ENCODE results near the gene RBM33.

Gene RBM33

DNA sequence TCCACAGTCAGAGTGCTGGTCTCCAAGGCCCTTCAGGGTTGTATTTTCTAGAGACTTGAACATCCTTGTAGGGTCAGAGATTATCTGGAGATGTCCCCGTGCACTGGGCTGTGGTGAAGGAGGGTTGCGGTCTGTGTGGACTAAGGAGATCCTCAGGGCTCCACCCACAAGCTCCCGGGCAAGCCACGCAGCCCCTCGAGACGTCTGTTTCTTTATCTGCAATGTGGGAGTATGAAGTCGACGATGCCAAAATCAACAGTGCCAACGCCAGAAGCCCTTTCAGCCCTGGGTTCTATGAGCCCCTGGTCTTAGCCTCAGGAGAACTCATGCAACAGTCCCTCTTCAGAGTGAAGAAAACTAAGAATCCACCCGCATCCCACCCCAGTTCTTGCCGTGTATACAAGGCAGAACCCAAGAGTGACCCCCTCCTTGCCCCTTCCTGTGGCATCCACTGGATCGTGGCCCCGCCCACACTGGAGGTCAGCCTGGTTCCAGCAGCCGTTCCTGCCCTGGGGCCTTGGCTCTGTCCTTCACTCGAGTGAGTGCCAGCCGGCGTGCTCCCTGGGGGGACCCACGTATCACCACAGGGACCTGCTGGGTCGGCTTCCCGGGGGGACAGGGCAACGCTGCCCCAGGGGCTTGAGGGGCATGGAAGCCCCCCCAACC is 173.8 kb downstream of the RBM33 start:
- Histone ChIP-seq H3K4me1 (ENCODE audit: low read depth, poor library complexity, severe bottlenecking) (peaks cover 4% of the 10 kb centered on the region), H3K27me3 (ENCODE audit: insufficient read depth, low read depth) (peaks cover 3% of the 10 kb centered on the region; the same call in 1 of the 2 replicates), H3K27ac (no peak overlapping the region), H3K79me2 (ENCODE audit: insufficient read depth, low read depth) (no peaks in the 10 kb centered on the region), H3K9ac (no peak overlapping the region), H4K20me1 (ENCODE audit: insufficient read depth) (no peaks in the 10 kb centered on the region), H2AFZ (ENCODE audit: low read depth) (no peak overlapping the region), H3K4me3 (IDR thresholded peaks at IDR 0.05; ENCODE audit: insufficient read depth, low read depth, low read length) (no peak overlapping the region), H3K36me3 (ENCODE audit: insufficient read depth) (no peaks in the 10 kb centered on the region), H3K4me2 (no peak overlapping the region)
- TF ChIP-seq, protein P1, sequence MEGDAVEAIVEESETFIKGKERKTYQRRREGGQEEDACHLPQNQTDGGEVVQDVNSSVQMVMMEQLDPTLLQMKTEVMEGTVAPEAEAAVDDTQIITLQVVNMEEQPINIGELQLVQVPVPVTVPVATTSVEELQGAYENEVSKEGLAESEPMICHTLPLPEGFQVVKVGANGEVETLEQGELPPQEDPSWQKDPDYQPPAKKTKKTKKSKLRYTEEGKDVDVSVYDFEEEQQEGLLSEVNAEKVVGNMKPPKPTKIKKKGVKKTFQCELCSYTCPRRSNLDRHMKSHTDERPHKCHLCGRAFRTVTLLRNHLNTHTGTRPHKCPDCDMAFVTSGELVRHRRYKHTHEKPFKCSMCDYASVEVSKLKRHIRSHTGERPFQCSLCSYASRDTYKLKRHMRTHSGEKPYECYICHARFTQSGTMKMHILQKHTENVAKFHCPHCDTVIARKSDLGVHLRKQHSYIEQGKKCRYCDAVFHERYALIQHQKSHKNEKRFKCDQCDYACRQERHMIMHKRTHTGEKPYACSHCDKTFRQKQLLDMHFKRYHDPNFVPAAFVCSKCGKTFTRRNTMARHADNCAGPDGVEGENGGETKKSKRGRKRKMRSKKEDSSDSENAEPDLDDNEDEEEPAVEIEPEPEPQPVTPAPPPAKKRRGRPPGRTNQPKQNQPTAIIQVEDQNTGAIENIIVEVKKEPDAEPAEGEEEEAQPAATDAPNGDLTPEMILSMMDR (conservative IDR thresholded peaks at IDR 0.05; ENCODE audit: low read depth, low read length), result no peak

DNA sequence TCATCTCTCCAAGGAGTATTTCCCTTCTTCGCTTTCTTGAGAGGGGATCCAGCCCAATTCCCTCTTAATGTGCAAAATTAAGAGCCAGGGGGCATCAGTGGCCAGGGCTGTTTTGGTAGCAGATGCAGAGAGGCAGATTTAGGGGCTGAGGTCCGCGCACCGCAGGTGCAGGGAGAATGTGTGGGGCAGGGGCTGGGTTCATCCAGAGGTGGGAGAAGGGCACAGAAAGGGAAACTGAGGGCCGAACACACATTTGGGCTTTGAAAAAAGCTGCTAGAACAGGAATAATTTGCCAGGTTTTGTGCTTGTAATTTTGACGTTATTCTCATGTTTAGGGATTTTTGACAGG is 174.3 kb downstream of the RBM33 start:
- no peak overlapping the region for H3K4me3 ChIP-seq (IDR thresholded peaks at IDR 0.05; ENCODE audit: insufficient read depth, low read depth, low read length)
- no peak overlapping the region for H3K9ac ChIP-seq
- H3K4me2 ChIP-seq, result no peak overlapping the region
- peaks cover 4% of the 10 kb centered on the region for H3K4me1 ChIP-seq (ENCODE audit: low read depth, poor library complexity, severe bottlenecking)
- H2AFZ ChIP-seq (ENCODE audit: low read depth), result no peak overlapping the region
- H4K20me1 ChIP-seq (ENCODE audit: insufficient read depth), result no peaks in the 10 kb centered on the region
- H3K27me3 ChIP-seq (ENCODE audit: insufficient read depth, low read depth), result no peaks in the 10 kb centered on the region; the same call in 1 of the 2 replicates
- TF ChIP-seq, protein P1 (conservative IDR thresholded peaks at IDR 0.05; ENCODE audit: low read depth, low read length), result no peak
- no peak overlapping the region for H3K27ac ChIP-seq
- H3K36me3 ChIP-seq (ENCODE audit: insufficient read depth), result no peaks in the 10 kb centered on the region
- H3K79me2 ChIP-seq (ENCODE audit: insufficient read depth, low read depth), result no peaks in the 10 kb centered on the region

DNA sequence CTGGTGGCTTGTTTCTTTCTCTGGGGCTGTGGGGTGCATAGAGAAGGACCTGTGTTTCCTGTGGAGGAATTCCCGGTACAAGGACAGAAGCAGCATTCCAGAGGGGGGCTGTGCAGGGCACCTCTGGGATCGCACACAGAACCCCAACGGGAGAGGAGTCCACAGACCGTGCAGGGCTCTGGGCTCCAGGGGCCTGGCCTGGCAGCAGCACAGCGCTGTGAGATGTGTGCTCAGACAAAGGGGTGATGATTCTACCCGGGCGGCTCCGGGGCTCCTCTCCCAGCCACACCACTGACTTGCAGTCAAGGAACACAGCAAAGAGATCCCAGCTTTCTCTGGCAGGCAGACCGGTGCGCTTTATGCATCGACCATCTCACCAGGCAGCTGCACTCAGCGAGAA is 174.7 kb downstream of the RBM33 start:
- no peak overlapping the region for H3K9ac ChIP-seq
- H3K27me3 ChIP-seq (ENCODE audit: insufficient read depth, low read depth), result no peaks in the 10 kb centered on the region; the same call in 1 of the 2 replicates
- H3K4me1 ChIP-seq (ENCODE audit: low read depth, poor library complexity, severe bottlenecking), result peaks cover 4% of the 10 kb centered on the region
- TF ChIP-seq, protein P1 (conservative IDR thresholded peaks at IDR 0.05; ENCODE audit: low read depth, low read length), result no peak
- no peak overlapping the region for H3K4me3 ChIP-seq (IDR thresholded peaks at IDR 0.05; ENCODE audit: insufficient read depth, low read depth, low read length)
- H3K27ac ChIP-seq, result no peak overlapping the region
- no peaks in the 10 kb centered on the region for H3K79me2 ChIP-seq (ENCODE audit: insufficient read depth, low read depth)
- no peak overlapping the region for H2AFZ ChIP-seq (ENCODE audit: low read depth)
- H4K20me1 ChIP-seq (ENCODE audit: insufficient read depth), result no peaks in the 10 kb centered on the region
- H3K36me3 ChIP-seq (ENCODE audit: insufficient read depth), result no peaks in the 10 kb centered on the region
- H3K4me2 ChIP-seq, result no peak overlapping the region

DNA sequence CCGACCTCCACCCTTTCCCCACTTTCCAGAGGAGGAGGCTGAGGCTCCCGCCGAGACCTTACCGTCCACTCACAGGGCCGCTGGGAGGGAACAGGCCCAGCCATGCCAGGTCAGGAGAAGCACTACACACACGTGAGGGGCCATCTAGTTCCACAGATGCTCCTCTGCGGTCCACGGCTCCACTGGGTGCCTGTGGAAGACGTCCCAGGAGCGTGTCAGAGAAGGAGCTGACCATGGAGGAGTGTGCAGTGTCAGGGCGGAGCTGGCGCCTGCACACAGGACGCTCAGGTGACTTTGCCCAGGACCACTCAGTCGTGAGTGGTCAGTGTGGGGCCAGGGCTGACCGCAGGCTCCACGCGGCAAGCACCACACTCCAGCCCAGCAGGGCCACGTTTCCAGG is 175.8 kb downstream of the RBM33 start:
- TF ChIP-seq, protein P1 (conservative IDR thresholded peaks at IDR 0.05; ENCODE audit: low read depth, low read length), result no peak
- Histone ChIP-seq H3K27me3 (ENCODE audit: insufficient read depth, low read depth) (no peaks in the 10 kb centered on the region; the same call in 1 of the 2 replicates), H2AFZ (ENCODE audit: low read depth) (no peak overlapping the region)

More for the DNA sequence above, 175.8 kb downstream of the RBM33 start:
- Histone ChIP-seq H3K79me2 (ENCODE audit: insufficient read depth, low read depth) (no peaks in the 10 kb centered on the region), H3K4me2 (no peak overlapping the region), H3K27ac (no peak overlapping the region), H3K9ac (no peak overlapping the region), H4K20me1 (ENCODE audit: insufficient read depth) (no peaks in the 10 kb centered on the region), H3K4me3 (IDR thresholded peaks at IDR 0.05; ENCODE audit: insufficient read depth, low read depth, low read length) (no peak overlapping the region), H3K4me1 (ENCODE audit: low read depth, poor library complexity, severe bottlenecking) (peaks cover 4% of the 10 kb centered on the region), H3K36me3 (ENCODE audit: insufficient read depth) (no peaks in the 10 kb centered on the region)

Data from KMS-11 (cell line).